ENCODE results near the gene SDCCAG8. TPM values are rescaled to one million over a fixed set of nuclear protein-coding genes. Genes with fewer than 3 reads are reported as not detected.

SDCCAG8 gene
- total and polyA plus RNA-seq, 2 experiments from 2014 or later, result 28.0 to 66.7 TPM

DNA sequence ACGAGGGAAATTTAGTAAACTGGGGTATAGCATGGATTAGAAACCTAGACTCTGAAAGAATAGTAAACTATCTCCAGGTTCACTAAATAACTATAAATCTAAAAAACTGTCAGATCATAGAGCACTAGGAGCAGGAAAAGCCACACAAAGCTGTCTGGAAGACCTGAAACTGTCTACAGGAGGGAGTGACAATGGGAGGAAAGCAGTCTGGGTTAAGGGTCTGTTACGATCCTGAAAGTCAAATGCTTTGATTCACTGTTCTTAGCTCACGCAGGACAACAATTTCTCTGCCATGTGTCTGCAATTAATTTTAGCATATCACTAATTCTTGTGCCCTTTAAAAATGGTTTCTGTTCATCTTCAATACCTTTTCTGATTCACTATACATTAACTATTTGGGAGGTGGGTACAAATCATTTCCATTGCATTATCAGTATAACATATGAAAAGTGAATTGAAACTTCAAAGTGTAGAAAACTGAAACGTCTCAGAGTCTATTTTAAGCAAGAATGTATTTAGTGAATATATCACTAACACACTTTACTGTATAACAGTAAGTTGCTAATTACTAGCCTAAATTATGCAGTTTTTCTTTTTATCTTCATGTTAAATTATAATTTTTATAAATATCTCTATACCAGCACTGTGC lies 19.1 kb upstream of the SDCCAG8 start (continued):
- TF ChIP-seq, protein P1, sequence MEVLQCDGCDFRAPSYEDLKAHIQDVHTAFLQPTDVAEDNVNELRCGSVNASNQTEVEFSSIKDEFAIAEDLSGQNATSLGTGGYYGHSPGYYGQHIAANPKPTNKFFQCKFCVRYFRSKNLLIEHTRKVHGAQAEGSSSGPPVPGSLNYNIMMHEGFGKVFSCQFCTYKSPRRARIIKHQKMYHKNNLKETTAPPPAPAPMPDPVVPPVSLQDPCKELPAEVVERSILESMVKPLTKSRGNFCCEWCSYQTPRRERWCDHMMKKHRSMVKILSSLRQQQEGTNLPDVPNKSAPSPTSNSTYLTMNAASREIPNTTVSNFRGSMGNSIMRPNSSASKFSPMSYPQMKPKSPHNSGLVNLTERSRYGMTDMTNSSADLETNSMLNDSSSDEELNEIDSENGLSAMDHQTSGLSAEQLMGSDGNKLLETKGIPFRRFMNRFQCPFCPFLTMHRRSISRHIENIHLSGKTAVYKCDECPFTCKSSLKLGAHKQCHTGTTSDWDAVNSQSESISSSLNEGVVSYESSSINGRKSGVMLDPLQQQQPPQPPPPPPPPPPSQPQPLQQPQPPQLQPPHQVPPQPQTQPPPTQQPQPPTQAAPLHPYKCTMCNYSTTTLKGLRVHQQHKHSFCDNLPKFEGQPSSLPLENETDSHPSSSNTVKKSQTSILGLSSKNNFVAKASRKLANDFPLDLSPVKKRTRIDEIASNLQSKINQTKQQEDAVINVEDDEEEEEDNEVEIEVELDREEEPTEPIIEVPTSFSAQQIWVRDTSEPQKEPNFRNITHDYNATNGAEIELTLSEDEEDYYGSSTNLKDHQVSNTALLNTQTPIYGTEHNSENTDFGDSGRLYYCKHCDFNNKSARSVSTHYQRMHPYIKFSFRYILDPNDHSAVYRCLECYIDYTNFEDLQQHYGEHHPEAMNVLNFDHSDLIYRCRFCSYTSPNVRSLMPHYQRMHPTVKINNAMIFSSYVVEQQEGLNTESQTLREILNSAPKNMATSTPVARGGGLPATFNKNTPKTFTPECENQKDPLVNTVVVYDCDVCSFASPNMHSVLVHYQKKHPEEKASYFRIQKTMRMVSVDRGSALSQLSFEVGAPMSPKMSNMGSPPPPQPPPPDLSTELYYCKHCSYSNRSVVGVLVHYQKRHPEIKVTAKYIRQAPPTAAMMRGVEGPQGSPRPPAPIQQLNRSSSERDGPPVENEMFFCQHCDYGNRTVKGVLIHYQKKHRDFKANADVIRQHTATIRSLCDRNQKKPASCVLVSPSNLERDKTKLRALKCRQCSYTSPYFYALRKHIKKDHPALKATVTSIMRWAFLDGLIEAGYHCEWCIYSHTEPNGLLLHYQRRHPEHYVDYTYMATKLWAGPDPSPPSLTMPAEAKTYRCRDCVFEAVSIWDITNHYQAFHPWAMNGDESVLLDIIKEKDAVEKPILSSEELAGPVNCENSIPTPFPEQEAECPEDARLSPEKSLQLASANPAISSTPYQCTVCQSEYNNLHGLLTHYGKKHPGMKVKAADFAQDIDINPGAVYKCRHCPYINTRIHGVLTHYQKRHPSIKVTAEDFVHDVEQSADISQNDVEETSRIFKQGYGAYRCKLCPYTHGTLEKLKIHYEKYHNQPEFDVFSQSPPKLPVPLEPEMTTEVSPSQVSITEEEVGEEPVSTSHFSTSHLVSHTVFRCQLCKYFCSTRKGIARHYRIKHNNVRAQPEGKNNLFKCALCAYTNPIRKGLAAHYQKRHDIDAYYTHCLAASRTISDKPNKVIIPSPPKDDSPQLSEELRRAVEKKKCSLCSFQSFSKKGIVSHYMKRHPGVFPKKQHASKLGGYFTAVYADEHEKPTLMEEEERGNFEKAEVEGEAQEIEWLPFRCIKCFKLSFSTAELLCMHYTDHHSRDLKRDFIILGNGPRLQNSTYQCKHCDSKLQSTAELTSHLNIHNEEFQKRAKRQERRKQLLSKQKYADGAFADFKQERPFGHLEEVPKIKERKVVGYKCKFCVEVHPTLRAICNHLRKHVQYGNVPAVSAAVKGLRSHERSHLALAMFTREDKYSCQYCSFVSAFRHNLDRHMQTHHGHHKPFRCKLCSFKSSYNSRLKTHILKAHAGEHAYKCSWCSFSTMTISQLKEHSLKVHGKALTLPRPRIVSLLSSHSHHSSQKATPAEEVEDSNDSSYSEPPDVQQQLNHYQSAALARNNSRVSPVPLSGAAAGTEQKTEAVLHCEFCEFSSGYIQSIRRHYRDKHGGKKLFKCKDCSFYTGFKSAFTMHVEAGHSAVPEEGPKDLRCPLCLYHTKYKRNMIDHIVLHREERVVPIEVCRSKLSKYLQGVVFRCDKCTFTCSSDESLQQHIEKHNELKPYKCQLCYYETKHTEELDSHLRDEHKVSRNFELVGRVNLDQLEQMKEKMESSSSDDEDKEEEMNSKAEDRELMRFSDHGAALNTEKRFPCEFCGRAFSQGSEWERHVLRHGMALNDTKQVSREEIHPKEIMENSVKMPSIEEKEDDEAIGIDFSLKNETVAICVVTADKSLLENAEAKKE (CRISPR knock-in tag; IDR thresholded peaks at IDR 0.05), result no peak
- no peak for TF ChIP-seq JUNB (IDR thresholded peaks at IDR 0.05; ENCODE audit: unreplicated experiment)

DNA sequence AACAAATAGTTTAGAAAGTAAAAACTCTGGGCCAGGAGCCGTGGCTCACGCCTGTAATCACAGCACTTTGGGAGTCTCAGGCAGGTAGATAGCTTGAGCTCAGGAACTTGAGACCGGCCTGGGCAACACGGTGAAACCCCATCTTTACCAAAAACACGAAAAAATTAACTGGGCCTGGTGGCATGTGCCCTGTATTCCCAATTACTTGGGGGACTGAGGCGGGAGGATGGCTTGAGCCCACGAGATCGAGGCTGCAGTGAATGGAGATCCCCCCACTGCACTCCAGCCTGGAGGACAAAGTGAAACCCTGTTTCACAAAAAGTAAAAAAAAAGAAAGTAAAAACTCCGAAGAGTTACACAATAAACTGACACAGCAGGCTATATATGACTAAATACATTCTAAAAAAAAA lies 11.4 kb upstream of the SDCCAG8 start:
- H3K4me1 ChIP-seq (ENCODE audit: insufficient read depth), result no peaks in the 10 kb centered on the region
- H3K4me3 Mint-ChIP-seq, result no peak overlapping the region
- no peaks in the 10 kb centered on the region for H3K9me3 Mint-ChIP-seq
- ATAC-seq (no peak), DNase-seq (ENCODE audit: low spot score) (no peak)
- H3K4me3 ChIP-seq, result no peak overlapping the region
- H3K36me3 Mint-ChIP-seq (ENCODE audit: low read depth), result peaks cover 31% of the 10 kb centered on the region; the same call in 2 of the 3 replicates
- H3K4me2 ChIP-seq, result no peak overlapping the region
- H3K9me2 ChIP-seq (ENCODE audit: insufficient read depth), result no peaks in the 10 kb centered on the region
- no peak overlapping the region for H2AFZ ChIP-seq
- H3K27ac ChIP-seq (ENCODE audit: low read depth), result peak overlapping the region; percentile 29; the same call in 1 of the 2 replicates
- H3K27ac Mint-ChIP-seq, result peak overlapping the region; percentile 84
- peaks cover 11% of the 10 kb centered on the region; the same call in 1 of the 3 replicates for H3K4me1 Mint-ChIP-seq
- peaks cover 100% of the 10 kb centered on the region for H3K79me2 ChIP-seq (replicated peaks; ENCODE audit: insufficient read depth)
- no peaks in the 10 kb centered on the region for H3K36me3 ChIP-seq (ENCODE audit: insufficient read depth)
- no peaks in the 10 kb centered on the region for H3K27me3 ChIP-seq (ENCODE audit: insufficient read depth)
- no peak for TF ChIP-seq STAT1 (IDR thresholded peaks at IDR 0.05; ENCODE audit: unreplicated experiment)
- TF ChIP-seq CREB1 (CRISPR knock-in tag; IDR thresholded peaks at IDR 0.05; ENCODE audit: low read depth), result no peak
- TF ChIP-seq, protein P2, sequence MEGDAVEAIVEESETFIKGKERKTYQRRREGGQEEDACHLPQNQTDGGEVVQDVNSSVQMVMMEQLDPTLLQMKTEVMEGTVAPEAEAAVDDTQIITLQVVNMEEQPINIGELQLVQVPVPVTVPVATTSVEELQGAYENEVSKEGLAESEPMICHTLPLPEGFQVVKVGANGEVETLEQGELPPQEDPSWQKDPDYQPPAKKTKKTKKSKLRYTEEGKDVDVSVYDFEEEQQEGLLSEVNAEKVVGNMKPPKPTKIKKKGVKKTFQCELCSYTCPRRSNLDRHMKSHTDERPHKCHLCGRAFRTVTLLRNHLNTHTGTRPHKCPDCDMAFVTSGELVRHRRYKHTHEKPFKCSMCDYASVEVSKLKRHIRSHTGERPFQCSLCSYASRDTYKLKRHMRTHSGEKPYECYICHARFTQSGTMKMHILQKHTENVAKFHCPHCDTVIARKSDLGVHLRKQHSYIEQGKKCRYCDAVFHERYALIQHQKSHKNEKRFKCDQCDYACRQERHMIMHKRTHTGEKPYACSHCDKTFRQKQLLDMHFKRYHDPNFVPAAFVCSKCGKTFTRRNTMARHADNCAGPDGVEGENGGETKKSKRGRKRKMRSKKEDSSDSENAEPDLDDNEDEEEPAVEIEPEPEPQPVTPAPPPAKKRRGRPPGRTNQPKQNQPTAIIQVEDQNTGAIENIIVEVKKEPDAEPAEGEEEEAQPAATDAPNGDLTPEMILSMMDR (conservative IDR thresholded peaks at IDR 0.05; ENCODE audit: low read depth in 2 of 2), result no peak
- TF ChIP-seq, protein P1 (CRISPR knock-in tag; IDR thresholded peaks at IDR 0.05), result no peak
- TF ChIP-seq ZNF114 (CRISPR knock-in tag; IDR thresholded peaks at IDR 0.05), result no peak
- H3F3A ChIP-seq (replicated peaks; ENCODE audit: low read depth), result no peaks in the 10 kb centered on the region
- peaks cover 38% of the 10 kb centered on the region for H4K20me1 ChIP-seq (replicated peaks; ENCODE audit: insufficient read depth)
- H3K27me3 Mint-ChIP-seq (ENCODE audit: insufficient read depth, low read depth, poor library complexity), result peaks cover 4% of the 10 kb centered on the region

Measured in GM23338 (cell line).